CD4-positive, alpha-beta T cell treated with Interleukin-10 for 1 hour (primary cell): ENCODE data around the gene DYRK2.
A peak's percentile ranks its signal among the peaks of the same experiment; 100 is the strongest.

Source experiments
- DNase-seq: peaks from one replicate; pipeline ENCODE4 v3.0.0-alpha.2; 2020

Gene DYRK2

GRCh38 chr12:67647181-67647798 is 1.3 kb upstream of the DYRK2 start:
- no peak for DNase-seq

GRCh38 chr12:67647799-67648520 is 585 bp upstream of the DYRK2 start:
- DNase-seq = peak; percentile 65

GRCh38 chr12:67649261-67649569 is 670 bp downstream of the DYRK2 start:
- DNase-seq = no peak

- peak; percentile 37 for DNase-seq
Measured at GRCh38 chr12:67649570-67650387, 1.2 kb downstream of the DYRK2 start.

GRCh38 chr12:67650388-67651131 is 2.0 kb downstream of the DYRK2 start:
- DNase-seq = peak; percentile 20

- DNase-seq = peak; percentile 63
Measured at GRCh38 chr12:67651132-67651695, 2.7 kb downstream of the DYRK2 start.

- no peak for DNase-seq
Measured at GRCh38 chr12:67655829-67656228, 7.3 kb downstream of the DYRK2 start.

- no peak for DNase-seq
Measured at GRCh38 chr12:67656251-67656650, 7.7 kb downstream of the DYRK2 start.

GRCh38 chr12:67658486-67658885 is 9.9 kb downstream of the DYRK2 start:
- no peak for DNase-seq

- DNase-seq = no peak
Measured at GRCh38 chr12:67659292-67659691, 10.7 kb downstream of the DYRK2 start.

- DNase-seq = no peak
Measured at GRCh38 chr12:67661311-67662021, 12.9 kb downstream of the DYRK2 start.

- DNase-seq = no peak
Measured at GRCh38 chr12:67662910-67663538, 14.5 kb downstream of the DYRK2 start.

GRCh38 chr12:67664171-67664570 is 15.6 kb downstream of the DYRK2 start:
- no peak for DNase-seq

- no peak for DNase-seq
Measured at GRCh38 chr12:67665679-67666078, 17.1 kb downstream of the DYRK2 start.

GRCh38 chr12:67666605-67667004 is 18.1 kb downstream of the DYRK2 start:
- DNase-seq = no peak

GRCh38 chr12:67667276-67668073 is 18.9 kb downstream of the DYRK2 start:
- DNase-seq = no peak

GRCh38 chr12:67669217-67669933 is 20.8 kb downstream of the DYRK2 start:
- no peak for DNase-seq

- DNase-seq = no peak
Measured at GRCh38 chr12:67669934-67670631, 21.5 kb downstream of the DYRK2 start.

- DNase-seq = no peak
Measured at GRCh38 chr12:67671419-67671818, 22.9 kb downstream of the DYRK2 start.

- DNase-seq = no peak
Measured at GRCh38 chr12:67671892-67672291, 23.3 kb downstream of the DYRK2 start.
